Measurements from ENCODE around the gene WLS. TPM values are rescaled to one million over a fixed set of nuclear protein-coding genes. Genes with fewer than 3 reads are reported as not detected.

The WLS gene
- total RNA-seq, 2 experiments from 2014 or later, result 0.22 to 0.52 TPM

DNA sequence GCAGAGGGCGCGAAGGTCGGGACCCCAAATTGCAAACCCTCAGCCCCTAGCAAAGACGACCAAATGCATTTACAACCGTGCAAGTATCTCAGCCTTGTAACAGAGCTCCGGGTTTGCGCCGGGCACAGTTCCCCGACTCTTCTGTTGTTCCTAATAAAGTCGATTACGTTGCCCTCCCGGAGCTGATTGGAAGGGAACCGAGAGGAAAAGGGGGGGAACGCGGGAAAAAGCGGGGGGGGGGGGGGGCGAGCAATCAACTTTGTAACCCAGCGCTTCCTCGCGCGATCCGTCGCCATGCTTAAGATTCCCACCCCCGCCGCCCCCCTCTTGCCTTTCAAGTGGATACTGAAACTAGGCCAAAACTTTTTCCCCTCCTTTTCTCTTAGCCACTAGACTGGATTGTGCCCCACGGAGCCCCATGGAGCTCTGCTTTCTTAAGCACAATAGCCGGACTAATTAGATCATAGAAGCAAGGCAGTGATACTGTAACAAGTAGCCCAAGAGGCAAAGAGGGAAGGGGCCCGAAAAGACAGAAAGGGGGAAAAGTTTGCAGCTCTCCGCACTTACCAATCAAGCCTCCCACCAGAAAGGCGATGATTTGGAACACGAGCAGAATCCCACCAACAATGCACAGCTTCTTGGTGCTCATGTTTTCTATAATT lies 565 bp downstream of the WLS start:
- Histone ChIP-seq H3K4me1 (ENCODE audit: insufficient read depth, low read length) (peaks cover 4% of the 10 kb centered on the region), H3K9me3 (ENCODE audit: control insufficient read depth in 1 of 2, insufficient read depth in 1 of 2, low read length in 2 of 2) (peaks cover 0 to 13% of the 10 kb centered on the region in 2 experiments), H3K4me3 (ENCODE audit: low read length) (peak overlapping the region; percentile 3), H3K27ac (ENCODE audit: low read depth in 1 of 2, low read length in 2 of 2) (no peak overlapping the region), H3K27me3 (ENCODE audit: control insufficient read depth in 1 of 2, insufficient read depth in 2 of 2, low read length in 2 of 2) (peaks cover 50 to 55% of the 10 kb centered on the region in 2 experiments), H3K36me3 (ENCODE audit: insufficient read depth, low read length) (no peaks in the 10 kb centered on the region)
- peaks cover 68% of the 10 kb centered on the region for H3K27me3 Mint-ChIP-seq
- TF ChIP-seq, protein P1, sequence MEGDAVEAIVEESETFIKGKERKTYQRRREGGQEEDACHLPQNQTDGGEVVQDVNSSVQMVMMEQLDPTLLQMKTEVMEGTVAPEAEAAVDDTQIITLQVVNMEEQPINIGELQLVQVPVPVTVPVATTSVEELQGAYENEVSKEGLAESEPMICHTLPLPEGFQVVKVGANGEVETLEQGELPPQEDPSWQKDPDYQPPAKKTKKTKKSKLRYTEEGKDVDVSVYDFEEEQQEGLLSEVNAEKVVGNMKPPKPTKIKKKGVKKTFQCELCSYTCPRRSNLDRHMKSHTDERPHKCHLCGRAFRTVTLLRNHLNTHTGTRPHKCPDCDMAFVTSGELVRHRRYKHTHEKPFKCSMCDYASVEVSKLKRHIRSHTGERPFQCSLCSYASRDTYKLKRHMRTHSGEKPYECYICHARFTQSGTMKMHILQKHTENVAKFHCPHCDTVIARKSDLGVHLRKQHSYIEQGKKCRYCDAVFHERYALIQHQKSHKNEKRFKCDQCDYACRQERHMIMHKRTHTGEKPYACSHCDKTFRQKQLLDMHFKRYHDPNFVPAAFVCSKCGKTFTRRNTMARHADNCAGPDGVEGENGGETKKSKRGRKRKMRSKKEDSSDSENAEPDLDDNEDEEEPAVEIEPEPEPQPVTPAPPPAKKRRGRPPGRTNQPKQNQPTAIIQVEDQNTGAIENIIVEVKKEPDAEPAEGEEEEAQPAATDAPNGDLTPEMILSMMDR (IDR thresholded peaks at IDR 0.05), result no peak
- ATAC-seq (ENCODE audit: poor library complexity), result no peak
- no peaks in the 10 kb centered on the region for H3K9me3 Mint-ChIP-seq
- intact Hi-C loops (cut with DNase I, micrococcal nuclease), result no loop called here
- H3K4me3 Mint-ChIP-seq, result no peak overlapping the region
- POLR2A ChIA-PET, result no interaction called here
- H3K27ac Mint-ChIP-seq, result no peak overlapping the region
- no peak for DNase-seq
- H3K4me1 Mint-ChIP-seq (ENCODE audit: low read depth), result peaks cover 14% of the 10 kb centered on the region
- no peaks in the 10 kb centered on the region for H3K36me3 Mint-ChIP-seq (ENCODE audit: low read depth)
- CTCF ChIA-PET, result no interaction called here

DNA sequence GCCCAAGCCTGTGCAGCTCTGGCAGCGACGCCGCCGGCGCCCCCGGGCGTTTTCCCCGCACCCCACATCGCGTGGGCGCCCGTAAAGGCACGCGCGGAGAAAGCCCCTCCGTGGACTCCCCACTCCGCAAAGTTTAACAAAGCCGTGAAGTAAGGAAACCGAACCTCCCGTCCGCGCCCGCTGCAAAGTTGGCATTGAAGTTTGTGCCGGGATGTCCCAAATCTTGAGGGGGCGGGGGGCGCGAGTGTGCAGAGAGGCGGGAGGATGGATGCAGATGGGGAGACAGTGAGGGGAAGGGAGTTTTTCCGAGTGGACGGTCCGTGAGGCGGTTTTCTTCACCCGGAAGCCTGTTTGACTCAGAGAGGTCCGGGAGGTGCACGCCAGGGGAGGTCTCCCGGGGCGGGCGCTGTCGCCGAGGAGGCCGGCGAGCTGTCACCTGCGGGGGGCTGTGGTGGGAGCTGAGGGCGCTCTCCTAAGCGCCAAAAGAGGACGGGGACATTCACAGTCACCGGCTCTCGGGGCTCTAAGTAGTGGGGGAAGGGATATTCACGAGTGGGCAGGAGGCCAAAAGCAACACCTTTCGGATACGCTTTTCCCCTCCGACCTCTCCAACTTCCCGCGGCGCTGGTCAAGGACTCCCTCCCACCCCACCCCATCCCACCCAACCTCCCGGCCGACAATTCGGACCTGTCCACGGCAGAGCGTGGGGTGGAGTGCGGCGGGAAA lies 1.3 kb downstream of the WLS start:
- Mint-ChIP-seq H3K4me3 (no peak overlapping the region), H3K27me3 (peaks cover 64% of the 10 kb centered on the region), H3K27ac (no peak overlapping the region), H3K9me3 (no peaks in the 10 kb centered on the region), H3K36me3 (ENCODE audit: low read depth) (no peaks in the 10 kb centered on the region), H3K4me1 (ENCODE audit: low read depth) (peaks cover 14% of the 10 kb centered on the region)
- Histone ChIP-seq H3K27ac (ENCODE audit: low read depth in 1 of 2, low read length in 2 of 2) (no peak overlapping the region), H3K4me3 (ENCODE audit: low read length) (peak overlapping the region; percentile 12), H3K9me3 (ENCODE audit: control insufficient read depth in 1 of 2, insufficient read depth in 1 of 2, low read length in 2 of 2) (peaks cover 0 to 13% of the 10 kb centered on the region in 2 experiments), H3K4me1 (ENCODE audit: insufficient read depth, low read length) (peaks cover 4% of the 10 kb centered on the region), H3K27me3 (ENCODE audit: control insufficient read depth in 1 of 2, insufficient read depth in 2 of 2, low read length in 2 of 2) (peaks cover 50 to 53% of the 10 kb centered on the region in 2 experiments), H3K36me3 (ENCODE audit: insufficient read depth, low read length) (no peaks in the 10 kb centered on the region)
- ChIA-PET POLR2A (no interaction called here), CTCF (no interaction called here)
- intact Hi-C loops (cut with DNase I, micrococcal nuclease), result no loop called here
- no peak for ATAC-seq (ENCODE audit: poor library complexity)
- DNase-seq, result peak in 2 of 14 experiments; percentile 7 to 13
- TF ChIP-seq, protein P1 (IDR thresholded peaks at IDR 0.05), result no peak

DNA sequence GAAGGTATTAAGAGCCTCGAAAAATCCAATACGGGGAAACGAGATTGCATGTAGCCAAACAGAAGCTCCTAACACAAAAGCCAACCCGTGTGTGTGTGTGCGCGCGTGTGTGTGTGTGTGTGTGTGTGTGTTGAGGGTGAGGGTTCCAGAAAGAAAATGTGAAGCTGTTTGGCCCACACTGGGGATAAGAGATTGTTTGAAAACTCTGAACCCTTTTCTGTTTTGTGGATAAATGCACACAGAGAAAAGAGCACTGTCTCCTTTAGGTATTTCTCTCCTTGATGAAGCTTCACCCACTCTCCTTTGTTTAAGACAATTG lies 1.9 kb downstream of the WLS start:
- H3K36me3 ChIP-seq (ENCODE audit: insufficient read depth, low read length), result no peaks in the 10 kb centered on the region
- H3K4me1 ChIP-seq (ENCODE audit: insufficient read depth, low read length), result peaks cover 4% of the 10 kb centered on the region
- H3K4me1 Mint-ChIP-seq (ENCODE audit: low read depth), result peaks cover 14% of the 10 kb centered on the region
- intact Hi-C loops (cut with DNase I, micrococcal nuclease), result no loop called here
- no peak for DNase-seq
- no peak overlapping the region for H3K4me3 ChIP-seq (ENCODE audit: low read length)
- H3K27ac ChIP-seq (ENCODE audit: low read depth in 1 of 2, low read length in 2 of 2), result no peak overlapping the region
- H3K9me3 Mint-ChIP-seq, result no peaks in the 10 kb centered on the region
- no peak overlapping the region for H3K4me3 Mint-ChIP-seq
- ChIA-PET POLR2A (no interaction called here), CTCF (no interaction called here)
- H3K27me3 ChIP-seq (ENCODE audit: control insufficient read depth in 1 of 2, insufficient read depth in 2 of 2, low read length in 2 of 2), result peaks cover 47 to 51% of the 10 kb centered on the region in 2 experiments
- no peak overlapping the region for H3K27ac Mint-ChIP-seq
- TF ChIP-seq, protein P1 (IDR thresholded peaks at IDR 0.05), result no peak
- H3K27me3 Mint-ChIP-seq, result peaks cover 64% of the 10 kb centered on the region
- H3K9me3 ChIP-seq (ENCODE audit: control insufficient read depth in 1 of 2, insufficient read depth in 1 of 2, low read length in 2 of 2), result peaks cover 0 to 13% of the 10 kb centered on the region in 2 experiments
- H3K36me3 Mint-ChIP-seq (ENCODE audit: low read depth), result no peaks in the 10 kb centered on the region
- no peak for ATAC-seq (ENCODE audit: poor library complexity)

Measured in CD4-positive, alpha-beta T cell (primary cell).